NCI-H1930 (cell line): Measurements from ENCODE around the gene C1orf53.
"Not testable (repeated sequence)": the region's sequence is repeated elsewhere in the genome, so short reads cannot be mapped to it uniquely, and the experiment has no call there.

Experiments used
- DNase-seq, 2 experiments: peaks; one replicate each; lab custom pipeline; 2025; lab: John Stamatoyannopoulos, UW

C1orf53 gene

GRCh38 chr1:197902454-197903195 is at the start of gene C1orf53:
Gene C1orf53, plus strand, starts transcription at chr1:197902630. Its CDS starts 20 bp downstream, at chr1:197902650.
- peak; percentile 71 to 85 for DNase-seq

- not testable (repeated sequence) for DNase-seq
Measured at GRCh38 chr1:197855751-197856150, 46.7 kb upstream of the C1orf53 start.

- no peak for DNase-seq
Measured at GRCh38 chr1:197857477-197857876, 45.0 kb upstream of the C1orf53 start.

- no peak for DNase-seq
Measured at GRCh38 chr1:197859024-197859423, 43.4 kb upstream of the C1orf53 start.

- no peak for DNase-seq
Measured at GRCh38 chr1:197862221-197862620, 40.2 kb upstream of the C1orf53 start.

- DNase-seq: no peak
Measured at GRCh38 chr1:197862671-197863070, 39.8 kb upstream of the C1orf53 start.

- DNase-seq: no peak
Measured at GRCh38 chr1:197865809-197866208, 36.6 kb upstream of the C1orf53 start.

- DNase-seq: peak in 1 of 2 experiments; percentile 1
Measured at GRCh38 chr1:197868751-197869489, 33.5 kb upstream of the C1orf53 start.

- DNase-seq: no peak
Measured at GRCh38 chr1:197869490-197870077, 32.8 kb upstream of the C1orf53 start.

- no peak for DNase-seq
Measured at GRCh38 chr1:197876894-197877293, 25.5 kb upstream of the C1orf53 start.

- DNase-seq: not testable (repeated sequence)
Measured at GRCh38 chr1:197880385-197880784, 22.0 kb upstream of the C1orf53 start.

- DNase-seq: not testable (repeated sequence)
Measured at GRCh38 chr1:197882241-197882640, 20.2 kb upstream of the C1orf53 start.

GRCh38 chr1:197884173-197884572 is 18.3 kb upstream of the C1orf53 start:
- DNase-seq: no peak

GRCh38 chr1:197890936-197891335 is 11.5 kb upstream of the C1orf53 start:
- DNase-seq: no peak

GRCh38 chr1:197892684-197893083 is 9.7 kb upstream of the C1orf53 start:
- no peak for DNase-seq

- DNase-seq: no peak
Measured at GRCh38 chr1:197896301-197896700, 6.1 kb upstream of the C1orf53 start.

- DNase-seq: no peak
Measured at GRCh38 chr1:197899037-197899436, 3.4 kb upstream of the C1orf53 start.

GRCh38 chr1:197902131-197902453 is 338 bp upstream of the C1orf53 start:
- no peak for DNase-seq

GRCh38 chr1:197903196-197903514 is 725 bp downstream of the C1orf53 start:
- DNase-seq: no peak

- DNase-seq: no peak
Measured at GRCh38 chr1:197904126-197904787, 1.8 kb downstream of the C1orf53 start.

GRCh38 chr1:197905699-197906351 is 3.4 kb downstream of the C1orf53 start:
- DNase-seq: no peak
